Activated CD4-positive, alpha-beta memory T cell treated with anti-CD3 and anti-CD28 coated beads for 36 hours (primary cell): ENCODE measurements around the gene PREP. TPM values are rescaled to one million over a fixed set of nuclear protein-coding genes. Genes with fewer than 3 reads are reported as not detected.

Experiments used
- CTCF ChIA-PET: fragments of 350-600 bp; sonication (Branson Sonifier 250); formaldehyde crosslinking; loops from one replicate; lab custom pipeline; 2021; ENCODE audit warnings: antibody characterized with exemption, inconsistent platforms; lab: Charles Lee
- POLR2A ChIA-PET: fragments of 350-600 bp; sonication (Branson Sonifier 250); formaldehyde crosslinking; loops from one replicate; lab custom pipeline; 2021; ENCODE audit warnings: antibody characterized with exemption; lab: Charles Lee
- DNase-seq: peaks from one replicate; pipeline ENCODE4 v3.0.0-alpha.2; 2020
- H3K27ac Mint-ChIP-seq: one replicate; pipeline ENCODE4 v1.8.0; 2021; ENCODE audit warnings: mixed read lengths
- H3K27me3 Mint-ChIP-seq: one replicate; pipeline ENCODE4 v1.8.0; 2021; ENCODE audit warnings: mixed read lengths
- H3K36me3 Mint-ChIP-seq: one replicate; pipeline ENCODE4 v1.8.0; 2021; ENCODE audit warnings: mixed read lengths
- H3K4me1 Mint-ChIP-seq: one replicate; pipeline ENCODE4 v1.8.0; 2021; ENCODE audit warnings: low read depth, mixed read lengths
- H3K4me3 Mint-ChIP-seq: one replicate; pipeline ENCODE4 v1.8.0; 2021; ENCODE audit warnings: mild to moderate bottlenecking, mixed read lengths
- H3K9me3 Mint-ChIP-seq: one replicate; pipeline ENCODE4 v1.8.0; 2021; ENCODE audit warnings: mixed read lengths
- intact Hi-C: fragments of 100-400 bp; cut with micrococcal nuclease; formaldehyde crosslinking; loops from one replicate; pipeline ENCODE4 v1.15.1; 2023
- total RNA-seq, 2 experiments: library from RNA; stranded (reverse); gene quantifications; one replicate each; pipeline ENCODE4 v1.2.3, GENCODE V29; 2021

Gene PREP
- total RNA-seq, 2 experiments from 2014 or later = 42.7 to 45.7 TPM

DNA sequence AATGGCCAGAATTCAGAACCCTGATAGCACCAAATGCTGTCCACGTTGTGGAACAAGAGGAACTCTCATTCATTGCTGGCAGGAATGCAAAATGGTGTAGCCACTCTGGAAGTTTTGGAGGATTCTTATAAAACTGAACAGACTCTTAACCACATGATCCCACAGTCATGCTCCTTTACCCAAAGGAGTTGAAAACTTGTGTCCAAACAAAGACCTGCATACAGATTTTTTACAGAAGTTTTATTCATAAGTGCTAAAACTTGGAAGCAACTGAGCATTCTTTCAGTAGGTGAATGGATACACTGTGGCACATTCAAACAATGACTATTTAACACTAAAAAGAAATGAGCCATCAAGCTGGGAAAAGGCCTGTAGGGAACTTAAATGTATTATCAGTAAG lies 32.5 kb downstream of the PREP start:
- H3K9me3 Mint-ChIP-seq = no peaks in the 10 kb centered on the region
- intact Hi-C loops = no loop called here
- CTCF ChIA-PET = no interaction called here

DNA sequence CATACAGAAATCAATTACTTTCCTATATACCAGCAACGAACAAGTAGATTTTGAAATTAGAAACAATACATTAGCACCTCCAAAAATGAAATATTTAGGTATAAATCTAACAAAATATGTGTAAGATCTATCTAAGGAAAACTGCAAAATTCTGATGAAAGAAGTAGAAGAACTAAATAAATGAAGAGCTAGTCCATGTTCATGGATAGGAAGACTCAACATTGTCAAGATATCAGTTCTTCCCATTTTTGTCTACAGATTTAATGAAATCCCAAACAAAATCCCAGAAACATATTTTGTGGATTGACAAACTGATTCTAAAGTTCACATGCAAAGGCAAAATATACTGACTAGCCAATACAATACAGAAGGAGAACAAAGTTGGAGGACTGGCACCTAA lies 33.7 kb downstream of the PREP start:
- POLR2A ChIA-PET = no interaction called here

More for the DNA sequence above, 32.5 kb downstream of the PREP start:
- H3K4me3 Mint-ChIP-seq = no peak overlapping the region
- H3K27ac Mint-ChIP-seq = no peak overlapping the region
- peaks cover 52% of the 10 kb centered on the region for H3K36me3 Mint-ChIP-seq
- H3K4me1 Mint-ChIP-seq = peaks cover 4% of the 10 kb centered on the region
- POLR2A ChIA-PET = no interaction called here
- no peak for DNase-seq
- no peaks in the 10 kb centered on the region for H3K27me3 Mint-ChIP-seq

DNA sequence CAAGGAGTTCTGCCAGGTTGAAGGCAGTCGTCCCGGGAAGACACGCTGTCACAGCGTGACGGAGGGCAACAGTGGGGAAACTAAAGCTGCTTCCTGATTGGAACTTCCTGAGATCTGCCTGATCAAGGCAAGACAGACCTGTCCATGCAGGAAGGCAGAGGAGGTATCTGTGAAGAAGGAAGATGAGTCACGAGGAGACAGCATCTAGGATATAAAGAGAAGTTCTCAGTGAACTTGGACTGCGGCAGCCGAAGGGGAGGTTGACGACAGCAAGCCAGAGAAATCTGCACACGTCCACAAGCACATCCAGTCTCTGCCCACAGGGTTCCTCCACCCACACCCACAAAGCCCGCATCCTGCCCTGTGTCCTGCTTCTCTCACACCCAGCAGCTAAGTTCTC lies 38.6 kb downstream of the PREP start:
- intact Hi-C loops = no loop called here
- Mint-ChIP-seq H3K4me3 (no peak overlapping the region), H3K36me3 (peaks cover 48% of the 10 kb centered on the region), H3K27ac (peak overlapping the region; percentile 18), H3K4me1 (peaks cover 17% of the 10 kb centered on the region), H3K9me3 (no peaks in the 10 kb centered on the region), H3K27me3 (no peaks in the 10 kb centered on the region)
- peak; percentile 22 for DNase-seq
- ChIA-PET POLR2A (no interaction called here), CTCF (interaction anchor here (0.6 to 1.8 kb wide), 3 partner anchors 9 to 283 kb away, joined by 3 to 10 read pairs (median 3); no protein-coding TSS in a partner anchor)

More for the DNA sequence above, 33.7 kb downstream of the PREP start:
- DNase-seq = no peak
- Mint-ChIP-seq H3K36me3 (peaks cover 52% of the 10 kb centered on the region), H3K27ac (no peak overlapping the region), H3K4me1 (peaks cover 8% of the 10 kb centered on the region), H3K4me3 (no peak overlapping the region), H3K27me3 (no peaks in the 10 kb centered on the region), H3K9me3 (no peaks in the 10 kb centered on the region)
- CTCF ChIA-PET = no interaction called here
- intact Hi-C loops = no loop called here

DNA sequence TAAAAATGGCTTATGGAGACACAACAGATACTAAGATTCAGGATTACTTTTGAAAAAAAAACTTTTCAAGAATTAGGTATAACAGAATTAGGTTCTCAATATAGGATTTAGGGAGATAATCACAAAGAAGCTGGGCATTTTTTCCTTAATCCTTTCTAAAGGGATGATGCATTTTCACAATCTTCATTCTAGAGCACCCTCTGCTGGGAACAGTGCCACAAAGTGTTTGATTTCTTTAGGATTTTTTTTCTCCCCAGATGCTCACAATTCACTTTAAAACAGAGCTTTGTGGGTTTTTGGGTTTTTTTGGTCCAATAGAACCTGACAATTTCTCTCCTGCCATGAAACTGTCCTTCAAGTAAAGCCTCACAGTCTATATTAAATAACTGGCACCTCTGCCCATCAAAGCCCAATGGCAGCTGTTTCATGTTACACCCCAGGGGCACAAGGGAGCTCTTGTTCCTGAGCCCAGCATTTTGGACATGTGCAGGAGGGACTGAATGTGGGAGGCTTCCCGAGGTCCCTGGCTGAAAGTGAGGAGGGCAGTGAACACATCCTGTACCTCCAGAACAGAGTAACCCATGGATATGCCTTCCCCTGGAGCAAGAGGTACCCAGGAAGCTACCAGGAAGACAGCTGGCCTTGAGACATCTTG lies 39.7 kb downstream of the PREP start:
- Mint-ChIP-seq H3K4me1 (peaks cover 22% of the 10 kb centered on the region), H3K4me3 (no peak overlapping the region), H3K36me3 (peaks cover 51% of the 10 kb centered on the region), H3K27me3 (no peaks in the 10 kb centered on the region), H3K27ac (no peak overlapping the region), H3K9me3 (no peaks in the 10 kb centered on the region)
- CTCF ChIA-PET = interaction anchor here (1.8 kb wide), 1 partner anchor 276 kb away, joined by 10 read pairs; no protein-coding TSS in a partner anchor
- POLR2A ChIA-PET = interaction anchor here (0.7 to 1.2 kb wide), 2 partner anchors 39 to 127 kb away, joined by 3 to 4 read pairs; partner anchors contain the start of gene PREP
- no peak for DNase-seq
- intact Hi-C loops = loop anchor here (1.0 kb wide), 1 partner anchor 276 kb away; no protein-coding TSS in a partner anchor

DNA sequence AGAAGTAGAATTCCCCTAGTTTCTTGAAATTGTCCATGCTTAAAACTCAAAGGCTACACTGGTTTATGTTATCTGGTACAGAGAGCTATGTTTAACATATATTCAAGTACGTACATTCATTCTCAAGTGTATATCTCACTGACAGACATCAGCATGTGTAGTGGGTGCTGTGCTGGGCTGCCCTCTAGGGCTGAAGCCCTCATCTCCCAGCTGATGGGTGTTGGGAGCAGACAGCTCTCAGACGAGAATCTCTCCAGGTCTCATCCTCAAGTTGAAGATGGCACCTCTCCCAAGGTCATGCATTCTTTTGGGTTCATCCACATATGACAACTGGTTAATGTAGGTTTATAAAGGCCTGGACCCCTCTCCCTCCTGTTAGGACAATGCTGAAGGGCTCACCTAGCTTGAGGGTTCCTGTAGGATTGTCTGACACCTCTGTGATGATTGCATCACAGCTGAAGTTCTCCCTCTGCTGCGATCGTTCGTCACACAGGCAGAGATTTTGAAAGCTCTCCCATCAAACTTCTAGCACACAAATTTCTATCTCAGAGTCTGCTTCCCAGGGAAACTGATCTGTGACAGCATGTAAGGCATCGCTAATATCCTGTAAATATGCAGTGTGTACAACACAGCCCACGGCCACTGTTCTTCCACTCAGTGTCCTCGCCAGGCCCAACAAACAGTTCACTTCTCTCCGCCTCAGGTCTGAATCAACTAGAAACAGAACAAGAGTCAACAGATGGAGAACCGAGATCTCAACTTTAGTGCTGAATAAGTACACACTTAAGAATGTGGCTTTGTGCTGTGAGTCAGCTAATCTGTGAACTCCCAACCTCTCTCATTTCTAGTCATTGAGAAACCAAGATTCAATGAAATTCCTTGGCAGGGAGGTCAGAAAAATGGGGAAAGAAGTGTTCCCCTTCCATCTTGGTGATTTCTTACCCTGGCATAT lies 43.2 kb downstream of the PREP start:
- POLR2A ChIA-PET = no interaction called here
- peak overlapping the region; percentile 66 for H3K27ac Mint-ChIP-seq
- no peak overlapping the region for H3K4me3 Mint-ChIP-seq
- no peaks in the 10 kb centered on the region for H3K27me3 Mint-ChIP-seq
- intact Hi-C loops = no loop called here
- CTCF ChIA-PET = interaction anchor here (0.8 to 1.4 kb wide), 2 partner anchors 43 to 272 kb away, joined by 3 to 4 read pairs; partner anchors contain the start of gene PREP
- peaks cover 7% of the 10 kb centered on the region for H3K9me3 Mint-ChIP-seq
- H3K4me1 Mint-ChIP-seq = peaks cover 22% of the 10 kb centered on the region
- DNase-seq = no peak
- H3K36me3 Mint-ChIP-seq = peaks cover 61% of the 10 kb centered on the region

DNA sequence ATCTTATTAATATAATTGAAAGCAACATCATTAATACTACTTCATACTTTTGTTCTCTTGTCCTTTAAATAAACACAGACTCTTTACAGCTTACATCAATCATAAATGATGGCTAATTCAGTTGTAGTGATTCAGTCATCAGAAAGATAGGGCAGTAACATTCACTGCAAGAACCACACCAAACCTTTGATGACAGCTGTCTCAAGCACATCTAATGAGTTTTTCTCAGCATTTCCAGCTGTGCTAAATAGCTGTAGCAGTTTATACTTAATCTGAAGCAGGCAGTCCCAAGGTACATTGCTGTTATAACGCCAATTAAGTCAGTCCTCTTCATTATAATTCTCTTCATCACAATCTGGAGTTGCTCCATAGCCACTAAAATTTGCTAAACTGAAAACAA lies 45.7 kb downstream of the PREP start:
- no peak overlapping the region for H3K4me3 Mint-ChIP-seq
- no peak overlapping the region for H3K27ac Mint-ChIP-seq
- ChIA-PET POLR2A (no interaction called here), CTCF (interaction anchor here (0.9 to 1.6 kb wide), 2 partner anchors 16 to 269 kb away, joined by 4 read pairs; no protein-coding TSS in a partner anchor)
- H3K9me3 Mint-ChIP-seq = peaks cover 7% of the 10 kb centered on the region
- intact Hi-C loops = no loop called here
- no peaks in the 10 kb centered on the region for H3K27me3 Mint-ChIP-seq
- H3K36me3 Mint-ChIP-seq = peaks cover 54% of the 10 kb centered on the region
- no peak for DNase-seq
- H3K4me1 Mint-ChIP-seq = peaks cover 15% of the 10 kb centered on the region

DNA sequence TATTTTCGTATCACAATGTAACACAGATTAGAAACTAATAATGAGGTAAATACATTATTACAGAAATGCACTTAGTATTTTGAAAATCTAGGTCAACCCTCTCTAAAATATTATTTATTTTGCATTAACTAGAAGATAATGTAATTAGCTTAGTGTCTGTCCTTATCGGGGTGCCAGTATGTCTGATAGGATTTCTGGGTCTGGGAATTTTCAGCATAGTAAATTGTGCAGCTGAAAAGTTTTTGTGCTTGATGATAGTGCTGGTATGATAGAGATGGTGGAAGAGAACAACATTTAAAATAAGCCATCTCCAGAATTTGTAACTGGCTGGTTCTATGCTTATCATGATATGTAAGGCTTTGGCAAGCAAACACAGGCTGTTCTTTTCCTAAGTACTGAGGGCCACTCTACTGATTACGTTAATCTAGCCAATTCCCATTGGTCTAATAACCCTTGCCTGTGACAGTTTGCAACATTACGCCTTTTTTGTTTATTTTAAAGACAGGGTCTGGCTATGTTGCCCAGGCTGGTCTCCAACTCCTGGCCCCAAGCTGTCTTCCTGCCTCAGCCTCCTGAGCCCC lies 50.8 kb downstream of the PREP start:
- intact Hi-C loops = no loop called here
- Mint-ChIP-seq H3K36me3 (peaks cover 55% of the 10 kb centered on the region), H3K4me1 (no peaks in the 10 kb centered on the region), H3K4me3 (no peak overlapping the region), H3K27me3 (no peaks in the 10 kb centered on the region), H3K9me3 (peaks cover 7% of the 10 kb centered on the region), H3K27ac (no peak overlapping the region)
- ChIA-PET CTCF (interaction anchor here (0.5 kb wide), 1 partner anchor 23 kb away, joined by 4 read pairs; no protein-coding TSS in a partner anchor), POLR2A (no interaction called here)
- DNase-seq = no peak

DNA sequence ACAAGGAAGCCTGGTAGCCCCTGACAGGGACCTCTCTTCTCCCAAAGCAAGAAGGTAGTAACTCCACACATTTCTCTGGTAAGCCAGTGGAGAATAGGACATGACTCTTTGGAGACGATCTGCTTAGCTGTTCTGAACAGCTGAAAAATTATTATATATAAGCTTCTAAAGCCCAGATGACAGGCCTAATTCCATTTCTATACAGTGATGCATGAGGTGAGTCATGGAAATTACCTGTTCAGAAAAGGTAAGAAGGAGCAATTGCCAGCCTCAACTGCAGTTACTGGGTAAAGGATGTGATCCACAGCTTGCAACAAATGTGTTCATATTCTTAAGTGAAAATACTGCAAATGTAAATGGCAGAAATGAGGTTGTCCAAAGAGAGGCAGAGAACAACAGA lies 54.0 kb downstream of the PREP start:
- Mint-ChIP-seq H3K27ac (no peak overlapping the region), H3K4me3 (no peak overlapping the region)
- POLR2A ChIA-PET = no interaction called here

DNA sequence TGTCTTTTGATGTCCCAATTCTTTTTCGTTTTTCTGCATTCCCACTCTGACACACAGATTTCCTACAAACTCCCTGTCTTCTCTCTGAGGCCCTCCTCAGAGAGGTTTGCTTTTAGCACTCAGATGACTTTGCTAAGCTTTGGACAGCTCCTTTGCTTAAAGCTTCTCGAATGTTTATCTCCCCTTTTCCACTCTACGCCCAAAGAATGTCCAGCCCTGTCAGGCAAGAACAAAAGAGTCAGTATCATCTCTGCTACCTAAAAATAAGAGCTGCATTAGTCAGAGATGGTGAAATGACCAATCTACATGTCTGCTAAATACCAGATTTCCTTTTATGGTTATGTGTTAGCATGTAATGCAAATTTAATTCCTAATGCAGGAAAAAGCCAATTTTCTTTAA lies 56.8 kb downstream of the PREP start:
- ChIA-PET CTCF (no interaction called here), POLR2A (no interaction called here)
- intact Hi-C loops = no loop called here
- no peak for DNase-seq
- peaks cover 53% of the 10 kb centered on the region for H3K36me3 Mint-ChIP-seq
- no peaks in the 10 kb centered on the region for H3K27me3 Mint-ChIP-seq
- H3K4me1 Mint-ChIP-seq = peaks cover 3% of the 10 kb centered on the region
- H3K9me3 Mint-ChIP-seq = peaks cover 2% of the 10 kb centered on the region
- no peak overlapping the region for H3K4me3 Mint-ChIP-seq
- peak overlapping the region; percentile 59 for H3K27ac Mint-ChIP-seq

More for the DNA sequence above, 54.0 kb downstream of the PREP start:
- no peak for DNase-seq
- H3K27me3 Mint-ChIP-seq = no peaks in the 10 kb centered on the region
- CTCF ChIA-PET = no interaction called here
- H3K9me3 Mint-ChIP-seq = peaks cover 2% of the 10 kb centered on the region
- H3K36me3 Mint-ChIP-seq = peaks cover 49% of the 10 kb centered on the region
- H3K4me1 Mint-ChIP-seq = peaks cover 3% of the 10 kb centered on the region
- intact Hi-C loops = no loop called here

DNA sequence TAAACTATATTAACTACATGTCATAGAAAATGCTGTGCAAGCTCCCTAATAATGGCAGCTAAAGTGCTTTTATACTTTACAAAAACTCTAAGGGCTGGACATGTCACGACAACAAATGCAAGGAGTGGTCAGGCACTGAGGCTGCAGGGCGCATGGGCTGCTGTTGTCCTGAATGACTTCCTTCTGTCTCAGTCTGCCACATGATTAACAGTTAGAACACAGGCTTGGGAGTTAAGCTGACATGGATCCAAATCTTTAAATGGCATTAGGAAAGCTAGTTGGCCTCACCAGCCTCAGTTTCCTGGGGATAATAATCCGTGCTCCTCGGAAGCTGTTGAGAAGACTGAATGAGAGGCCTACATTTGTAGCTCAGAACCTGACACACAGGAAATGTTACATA lies 57.4 kb downstream of the PREP start:
- Mint-ChIP-seq H3K9me3 (peaks cover 2% of the 10 kb centered on the region), H3K36me3 (peaks cover 49% of the 10 kb centered on the region), H3K27ac (no peak overlapping the region), H3K4me1 (peaks cover 3% of the 10 kb centered on the region), H3K27me3 (no peaks in the 10 kb centered on the region), H3K4me3 (no peak overlapping the region)
- CTCF ChIA-PET = interaction anchor here (1.4 kb wide), 1 partner anchor 9 kb away, joined by 6 read pairs; no protein-coding TSS in a partner anchor
- intact Hi-C loops = no loop called here
- POLR2A ChIA-PET = no interaction called here
- no peak for DNase-seq

DNA sequence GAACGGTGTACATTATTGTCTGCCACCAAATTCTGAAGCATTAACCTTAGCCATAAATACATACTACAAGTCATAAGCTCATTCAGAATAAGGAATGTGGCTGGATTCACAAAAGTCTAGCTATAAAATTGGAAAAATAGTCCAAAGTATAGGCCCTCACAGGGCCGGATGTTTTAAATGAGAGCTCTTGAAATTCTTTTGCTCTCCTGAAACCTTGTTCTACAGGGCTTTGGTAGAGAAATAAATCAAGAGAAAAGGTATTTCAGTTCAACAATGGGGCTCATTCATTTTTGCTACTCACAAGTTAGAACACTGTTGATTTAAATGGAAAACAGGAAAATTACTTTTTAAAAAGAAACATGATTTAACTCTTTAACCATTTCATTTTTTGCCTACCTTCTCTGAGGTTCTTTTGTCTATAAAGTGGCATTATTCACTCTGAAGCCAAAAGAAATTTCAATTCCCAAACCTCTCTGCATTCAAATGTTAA lies 58.0 kb downstream of the PREP start:
- intact Hi-C loops = no loop called here
- Mint-ChIP-seq H3K9me3 (peaks cover 2% of the 10 kb centered on the region), H3K27me3 (no peaks in the 10 kb centered on the region), H3K27ac (no peak overlapping the region), H3K4me3 (no peak overlapping the region), H3K4me1 (peaks cover 3% of the 10 kb centered on the region), H3K36me3 (peaks cover 47% of the 10 kb centered on the region)
- POLR2A ChIA-PET = no interaction called here
- no peak for DNase-seq
- CTCF ChIA-PET = interaction anchor here (1.4 kb wide), 1 partner anchor 9 kb away, joined by 6 read pairs; no protein-coding TSS in a partner anchor
